A673 (cell line): ENCODE data around the gene GLUL. TPM values are rescaled to one million over a fixed set of nuclear protein-coding genes. Genes with fewer than 3 reads are reported as not detected.

Experiments used
- BruUV-seq: library from RNA; stranded (reverse); fragments of 400-500 nt; replicated peaks from 2 replicates; lab custom pipeline; 2021; lab: Mats Ljungman, UMichigan
- CTCF ChIA-PET: fragments of 300-600 bp; sonication (Branson Sonifier 250); formaldehyde crosslinking; loops from one replicate; lab custom pipeline; 2022; ENCODE audit warnings: antibody characterized with exemption; lab: Charles Lee
- POLR2A ChIA-PET: fragments of 300-600 bp; sonication (Branson Sonifier 250); formaldehyde crosslinking; loops from one replicate; lab custom pipeline; 2022; ENCODE audit warnings: antibody characterized with exemption; ENCODE audit not compliant: low non-redundant PET; lab: Charles Lee
- DNase-seq: peaks from one replicate; pipeline ENCODE4 v3.0.0-alpha.2; 2015; ENCODE audit warnings: low spot score
- H3K27ac ChIP-seq: fragments of 200-600 bp; sonication (generic); 2 replicates; pipeline ENCODE4 v1.5.1; 2016; ENCODE audit warnings: mixed run types, low read depth, mild to moderate bottlenecking, mixed read lengths, antibody characterized with exemption, low read length; ENCODE audit not compliant: poor library complexity, severe bottlenecking
- H3K27me3 ChIP-seq: fragments of 200-600 bp; sonication (generic); replicated peaks from 2 replicates; pipeline ENCODE4 v1.6.1; 2017; ENCODE audit warnings: mixed run types, low read depth, mild to moderate bottlenecking, mixed read lengths, antibody characterized with exemption, low read length; ENCODE audit not compliant: insufficient read depth, poor library complexity
- H3K36me3 ChIP-seq: fragments of 200-600 bp; sonication (generic); 2 replicates; pipeline ENCODE4 v1.6.1; 2016; ENCODE audit warnings: mixed run types, mild to moderate bottlenecking, mixed read lengths, antibody characterized with exemption, low read length; ENCODE audit not compliant: insufficient read depth, poor library complexity, severe bottlenecking
- H3K4me1 ChIP-seq: fragments of 200-600 bp; sonication (generic); 2 replicates; pipeline ENCODE4 v1.6.1; 2017; ENCODE audit warnings: mixed run types, mild to moderate bottlenecking, mixed read lengths, antibody characterized with exemption, low read length; ENCODE audit not compliant: insufficient read depth, poor library complexity, severe bottlenecking
- H3K4me3 ChIP-seq: fragments of 200-600 bp; sonication (generic); 2 replicates; pipeline ENCODE4 v1.5.1; 2016; ENCODE audit warnings: low read depth, mixed run types, mild to moderate bottlenecking, mixed read lengths, low read length; ENCODE audit not compliant: poor library complexity, severe bottlenecking
- H3K9me3 ChIP-seq: fragments of 200-600 bp; sonication (generic); 2 replicates; pipeline ENCODE4 v1.6.1; 2016; ENCODE audit warnings: mixed run types, low read depth, mild to moderate bottlenecking, mixed read lengths, antibody characterized with exemption, low read length; ENCODE audit not compliant: poor library complexity, severe bottlenecking
- EZH2 ChIP-seq: fragments of 200-600 bp; sonication (generic); IDR thresholded peaks from 2 replicates; pipeline ENCODE4 v1.6.1; 2017; ENCODE audit warnings: borderline replicate concordance, low read depth, mild to moderate bottlenecking, mixed read lengths, antibody characterized with exemption, low read length; ENCODE audit not compliant: poor library complexity, severe bottlenecking
- intact Hi-C: fragments of 100-400 bp; cut with micrococcal nuclease; formaldehyde crosslinking; loops from one replicate; pipeline ENCODE4 v1.10.0; 2022; ENCODE audit not compliant: unreplicated experiment
- total RNA-seq: library from RNA; stranded (reverse); gene quantifications from 2 replicates; pipeline ENCODE4 v1.2.3, GENCODE V29; 2021
- TF ChIP-seq, protein P1 (sequence below): fragments of 300-800, 200-600 bp; sonication (generic); conservative IDR thresholded peaks from 2 replicates; pipeline ENCODE4 v1.5.1; 2017; ENCODE audit warnings: low read depth, mild to moderate bottlenecking, antibody characterized with exemption, low read length, moderate library complexity, mixed read lengths

Gene GLUL
- total RNA-seq, 1 experiment from 2014 or later = 260 TPM

GRCh38 chr1:182332261-182333060 is 59.1 kb downstream of the GLUL start:
- Histone ChIP-seq H3K36me3 (no peaks in the 10 kb centered on the region), H3K27me3 (no peaks in the 10 kb centered on the region), H3K9me3 (no peaks in the 10 kb centered on the region), H3K4me3 (no peak overlapping the region), H3K27ac (no peak overlapping the region), H3K4me1 (no peaks in the 10 kb centered on the region)
- TF ChIP-seq, protein P1, sequence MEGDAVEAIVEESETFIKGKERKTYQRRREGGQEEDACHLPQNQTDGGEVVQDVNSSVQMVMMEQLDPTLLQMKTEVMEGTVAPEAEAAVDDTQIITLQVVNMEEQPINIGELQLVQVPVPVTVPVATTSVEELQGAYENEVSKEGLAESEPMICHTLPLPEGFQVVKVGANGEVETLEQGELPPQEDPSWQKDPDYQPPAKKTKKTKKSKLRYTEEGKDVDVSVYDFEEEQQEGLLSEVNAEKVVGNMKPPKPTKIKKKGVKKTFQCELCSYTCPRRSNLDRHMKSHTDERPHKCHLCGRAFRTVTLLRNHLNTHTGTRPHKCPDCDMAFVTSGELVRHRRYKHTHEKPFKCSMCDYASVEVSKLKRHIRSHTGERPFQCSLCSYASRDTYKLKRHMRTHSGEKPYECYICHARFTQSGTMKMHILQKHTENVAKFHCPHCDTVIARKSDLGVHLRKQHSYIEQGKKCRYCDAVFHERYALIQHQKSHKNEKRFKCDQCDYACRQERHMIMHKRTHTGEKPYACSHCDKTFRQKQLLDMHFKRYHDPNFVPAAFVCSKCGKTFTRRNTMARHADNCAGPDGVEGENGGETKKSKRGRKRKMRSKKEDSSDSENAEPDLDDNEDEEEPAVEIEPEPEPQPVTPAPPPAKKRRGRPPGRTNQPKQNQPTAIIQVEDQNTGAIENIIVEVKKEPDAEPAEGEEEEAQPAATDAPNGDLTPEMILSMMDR = no peak
- no peak for TF ChIP-seq EZH2
- intact Hi-C loops = no loop called here
- ChIA-PET POLR2A (no interaction called here), CTCF (no interaction called here)
- DNase-seq = no peak
- BruUV-seq = no TSS peak

Other genes with a start within 250 kb of the GLUL start
- gene TEDDM1, start 8.9 kb upstream of the GLUL start, total RNA-seq = not detected in 2 replicates
- not detected in 2 replicates for gene RGSL1, start 58.4 kb upstream of the GLUL start, total RNA-seq
- 3.2 and 3.3 TPM in 2 replicates for gene RNASEL, start 197.5 kb upstream of the GLUL start, total RNA-seq
- 22.1 and 23.1 TPM in 2 replicates for gene RGS16, start 212.6 kb upstream of the GLUL start, total RNA-seq